H1 (cell line): ENCODE data around the gene ZNF490. TPM values are rescaled to one million over a fixed set of nuclear protein-coding genes. Genes with fewer than 3 reads are reported as not detected.

ENCODE experiments used
- CTCF ChIA-PET: fragments of 300-600 bp; sonication (Branson Sonifier 250); formaldehyde crosslinking; loops from one replicate; lab custom pipeline; 2021; ENCODE audit not compliant: partially characterized antibody; lab: Charles Lee
- POLR2A ChIA-PET: fragments of 300-600 bp; sonication (Branson Sonifier 250); formaldehyde crosslinking; loops from one replicate; lab custom pipeline; 2021; ENCODE audit warnings: inconsistent platforms; ENCODE audit not compliant: partially characterized antibody; lab: Charles Lee
- DNase-seq, 2 experiments: peaks; one replicate each; pipeline versions ENCODE4 v3.0.0 to v3.0.0-alpha.2; 2010 to 2022; ENCODE audit warnings: low spot score in 2 of 2, low read depth in 1 of 2, mixed read lengths in 1 of 2
- FAIRE-seq: peaks from 2 replicates; lab custom pipeline; 2011; peaks lifted over from hg19 to GRCh38; lab: Jason Lieb, UNC
- H2AFZ ChIP-seq: 2 replicates; pipeline ENCODE4 v1.8.1; 2012; ENCODE audit warnings: low read length, inconsistent platforms
- H2AK5ac ChIP-seq: 2 replicates; pipeline ENCODE4 v1.6.1; 2013; ENCODE audit warnings: low read depth, low read length
- H2BK120ac ChIP-seq: replicated peaks from 2 replicates; pipeline ENCODE3; 2013; ENCODE audit warnings: low read depth, low read length, inconsistent platforms
- H2BK12ac ChIP-seq: 2 replicates; pipeline ENCODE4 v1.6.1; 2013; ENCODE audit warnings: low read depth, low read length
- H2BK15ac ChIP-seq: 2 replicates; pipeline ENCODE4 v1.6.1; 2013; ENCODE audit warnings: low read length
- H2BK20ac ChIP-seq: 2 replicates; pipeline ENCODE4 v1.6.1; 2013; ENCODE audit warnings: low read length
- H2BK5ac ChIP-seq: 2 replicates; pipeline ENCODE4 v1.6.1; 2013; ENCODE audit warnings: low read depth, low read length
- H3K14ac ChIP-seq: 2 replicates; pipeline ENCODE4 v1.6.1; 2013; ENCODE audit warnings: inconsistent platforms; ENCODE audit not compliant: insufficient read length
- H3K18ac ChIP-seq: 2 replicates; pipeline ENCODE4 v1.6.1; 2013; ENCODE audit warnings: low read length; ENCODE audit errors: extremely low read depth
- H3K23ac ChIP-seq: 2 replicates; pipeline ENCODE4 v1.6.1; 2013; ENCODE audit warnings: inconsistent platforms; ENCODE audit not compliant: insufficient read length
- H3K23me2 ChIP-seq: 2 replicates; pipeline ENCODE4 v1.6.1; 2013; ENCODE audit warnings: low read depth, low read length
- H3K27ac ChIP-seq: 2 replicates; pipeline ENCODE4 v1.6.1; 2011; ENCODE audit warnings: low read depth, low read length, inconsistent platforms
- H3K27me3 ChIP-seq, 4 experiments: replicated peaks in 1 of 4; 1 replicate in 1 of 4; 2 replicates in 3 of 4; pipeline versions ENCODE4 v1.6.1 to v1.8.1; 2011 to 2013; ENCODE audit warnings: low read length in 3 of 4, mild to moderate bottlenecking in 3 of 4, inconsistent platforms in 2 of 4, mixed read lengths in 2 of 4, moderate library complexity in 1 of 4; ENCODE audit not compliant: control insufficient read depth in 3 of 4, insufficient read depth in 3 of 4; ENCODE audit errors: extremely low read depth in 1 of 4
- H3K36me3 ChIP-seq, 4 experiments: 2 replicates each; pipeline versions ENCODE4 v1.6.1 to v1.8.1; 2011 to 2013; ENCODE audit warnings: mild to moderate bottlenecking in 4 of 4, low read length in 3 of 4, moderate library complexity in 2 of 4, control low read depth in 1 of 4, inconsistent platforms in 1 of 4; ENCODE audit not compliant: insufficient read depth in 4 of 4, control insufficient read depth in 2 of 4
- H3K4ac ChIP-seq: replicated peaks from 2 replicates; pipeline ENCODE3; 2013; ENCODE audit warnings: low read length, low read depth, mixed read lengths, inconsistent platforms; ENCODE audit not compliant: insufficient read length
- H3K4me1 ChIP-seq, 4 experiments: replicated peaks in 1 of 4; 1 replicate in 1 of 4; 2 replicates in 3 of 4; pipeline versions ENCODE4 v1.6.1 to v1.8.1; 2011 to 2013; ENCODE audit warnings: low read length in 3 of 4, inconsistent platforms in 2 of 4, mixed read lengths in 1 of 4; ENCODE audit not compliant: insufficient read depth in 4 of 4, control insufficient read depth in 3 of 4
- H3K4me2 ChIP-seq, 2 experiments: 2 replicates each; pipeline versions ENCODE4 v1.6.1 to v1.8.1; 2011 to 2013; ENCODE audit warnings: low read depth in 2 of 2, low read length in 2 of 2, control low read depth in 1 of 2, inconsistent platforms in 1 of 2, mild to moderate bottlenecking in 1 of 2; ENCODE audit not compliant: insufficient read depth in 1 of 2
- H3K4me3 ChIP-seq, 4 experiments: fragments of 200-600, 300-600 bp in 1 of 4; sonication (generic), shearing (Covaris generic), sonication (Bioruptor Twin) in 1 of 4; 2 replicates each; pipeline versions ENCODE4 v1.5.1 to v1.8.1; 2011 to 2016; ENCODE audit warnings: low read length in 4 of 4, low read depth in 3 of 4, control low read depth in 2 of 4, inconsistent platforms in 2 of 4, mild to moderate bottlenecking in 2 of 4, mixed read lengths in 1 of 4, moderate library complexity in 1 of 4; ENCODE audit not compliant: insufficient read depth in 2 of 4; ENCODE audit errors: extremely low read depth in 1 of 4
- H3K56ac ChIP-seq: replicated peaks from 2 replicates; pipeline ENCODE3; 2013; ENCODE audit warnings: low read depth, mild to moderate bottlenecking, mixed read lengths, low read length, inconsistent platforms; ENCODE audit not compliant: insufficient read length
- H3K79me1 ChIP-seq: 2 replicates; pipeline ENCODE4 v1.6.1; 2013; ENCODE audit warnings: low read depth, low read length, control low read depth
- H3K79me2 ChIP-seq, 2 experiments: 2 replicates each; pipeline versions ENCODE4 v1.6.1 to v1.8.1; 2012 to 2013; ENCODE audit warnings: low read length in 2 of 2, mild to moderate bottlenecking in 2 of 2, inconsistent platforms in 1 of 2; ENCODE audit not compliant: insufficient read depth in 2 of 2, control insufficient read depth in 1 of 2
- H3K9ac ChIP-seq, 4 experiments: replicated peaks in 1 of 4; 1 replicate in 1 of 4; 2 replicates in 3 of 4; pipeline versions ENCODE4 v1.6.1 to v1.8.1; 2011 to 2013; ENCODE audit warnings: low read depth in 3 of 4, low read length in 3 of 4, control low read depth in 2 of 4, mild to moderate bottlenecking in 2 of 4, moderate library complexity in 2 of 4, inconsistent platforms in 1 of 4; ENCODE audit errors: extremely low read depth in 1 of 4
- H3K9me3 ChIP-seq, 2 experiments: 2 replicates each; pipeline versions ENCODE4 v1.6.1 to v1.8.1; 2012 to 2013; ENCODE audit warnings: mild to moderate bottlenecking in 2 of 2, moderate library complexity in 2 of 2, control low read depth in 1 of 2, inconsistent platforms in 1 of 2, low read depth in 1 of 2, low read length in 1 of 2, mixed read lengths in 1 of 2; ENCODE audit not compliant: insufficient read depth in 2 of 2
- H4K20me1 ChIP-seq, 2 experiments: replicated peaks in 1 of 2; 2 replicates each; pipeline versions ENCODE3 to v1.8.1; 2011 to 2013; ENCODE audit warnings: inconsistent platforms in 2 of 2, low read length in 2 of 2, mild to moderate bottlenecking in 1 of 2; ENCODE audit not compliant: insufficient read depth in 2 of 2, control insufficient read depth in 1 of 2
- H4K5ac ChIP-seq: 2 replicates; pipeline ENCODE4 v1.6.1; 2013; ENCODE audit warnings: low read length, low read depth, mixed read lengths, inconsistent platforms; ENCODE audit not compliant: insufficient read length
- H4K8ac ChIP-seq: 2 replicates; pipeline ENCODE4 v1.8.0; 2013; ENCODE audit warnings: mild to moderate bottlenecking, moderate library complexity, low read length, inconsistent platforms; ENCODE audit not compliant: insufficient read depth; ENCODE audit errors: extremely low read depth
- H4K91ac ChIP-seq: replicated peaks from 2 replicates; pipeline ENCODE3; 2013; ENCODE audit warnings: low read length, mixed read lengths, inconsistent platforms; ENCODE audit not compliant: insufficient read length
- ATF3 ChIP-seq: IDR thresholded peaks from 2 replicates; pipeline ENCODE4 v1.6.1; 2011; ENCODE audit warnings: low read depth, mild to moderate bottlenecking, low read length; ENCODE audit not compliant: insufficient read depth
- CREB1 ChIP-seq: IDR thresholded peaks from 2 replicates; pipeline ENCODE4 v1.6.1; 2012; ENCODE audit warnings: inconsistent platforms
- HDAC6 ChIP-seq: IDR thresholded peaks from one replicate; pipeline ENCODE4 v1.7.1; 2012; ENCODE audit warnings: low read depth, mild to moderate bottlenecking, inconsistent platforms, low read length, moderate library complexity
- MAFK ChIP-seq: IDR thresholded peaks from 2 replicates; pipeline ENCODE4 v1.6.1; 2012; ENCODE audit warnings: low read depth, mild to moderate bottlenecking, improper control_type of control experiment, low read length
- POU5F1 ChIP-seq: IDR thresholded peaks from 2 replicates; pipeline ENCODE4 v1.6.1; 2011; ENCODE audit warnings: low read depth, mild to moderate bottlenecking, low read length, moderate library complexity
- SIRT6 ChIP-seq: IDR thresholded peaks from one replicate; pipeline ENCODE4 v1.7.1; 2012; ENCODE audit warnings: low read length, inconsistent platforms
- SRF ChIP-seq: IDR thresholded peaks from 2 replicates; pipeline ENCODE4 v1.6.1; 2011; ENCODE audit warnings: mild to moderate bottlenecking, low read depth, low read length, moderate library complexity
- TAF7 ChIP-seq: optimal IDR thresholded peaks from 2 replicates; pipeline ENCODE3; 2011; ENCODE audit warnings: low read depth, mild to moderate bottlenecking, inconsistent platforms, low read length, moderate library complexity, borderline replicate concordance
- WGBS, 2 experiments: shearing (Covaris generic) in 1 of 2; methylation state at CpG; one replicate each; pipeline versions ENCODE4 v1.1.6 to v1.1.7; 2013 to 2015; ENCODE audit warnings: low lambda C conversion rate in 2 of 2, mixed read lengths in 2 of 2, inconsistent platforms in 1 of 2, low coverage in 1 of 2, missing lambda C conversion rate in 1 of 2; ENCODE audit not compliant: insufficient replicate concordance in 2 of 2, insufficient coverage in 1 of 2, insufficient read length in 1 of 2; ENCODE audit errors: extremely low coverage in 1 of 2, missing lambda C conversion rate in 1 of 2; 5-methylcytosine and 5-hydroxymethylcytosine counted together
- polyA plus RNA-seq, 7 experiments: library from polyadenylated mRNA; depleted of rRNA in 3 of 7; stranded (reverse) in 5 of 7; unstranded in 2 of 7; fragments of >200 nt in 5 of 7; fragments of 200-250 nt in 2 of 7; gene quantifications; 1 replicate in 5 of 7; 2 replicates in 1 of 7; 4 replicates in 1 of 7; pipeline versions ENCODE4 v1.2.1 to v1.2.3, GENCODE V29; 2011 to 2013; ENCODE audit warnings: missing spikeins in 2 of 7, mixed read lengths in 2 of 7
- total RNA-seq: library from RNA; stranded (reverse); fragmentation: NEBNext Ultra II Directional; extraction: Animal tissue kit (Norgen Biotek cat#: 25700); gene quantifications from 2 replicates; pipeline ENCODE4 v1.2.1, GENCODE V29; 2021
- TF ChIP-seq, protein P1 (sequence below): IDR thresholded peaks from 2 replicates; pipeline ENCODE4 v1.6.1; 2012; ENCODE audit warnings: inconsistent platforms

ZNF490 gene
- total and polyA plus RNA-seq, 2 of the 8 experiments (the other 6 are each of a cell fraction or from before 2014, with no cell fraction given), result 1.7 to 9.0 TPM

DNA sequence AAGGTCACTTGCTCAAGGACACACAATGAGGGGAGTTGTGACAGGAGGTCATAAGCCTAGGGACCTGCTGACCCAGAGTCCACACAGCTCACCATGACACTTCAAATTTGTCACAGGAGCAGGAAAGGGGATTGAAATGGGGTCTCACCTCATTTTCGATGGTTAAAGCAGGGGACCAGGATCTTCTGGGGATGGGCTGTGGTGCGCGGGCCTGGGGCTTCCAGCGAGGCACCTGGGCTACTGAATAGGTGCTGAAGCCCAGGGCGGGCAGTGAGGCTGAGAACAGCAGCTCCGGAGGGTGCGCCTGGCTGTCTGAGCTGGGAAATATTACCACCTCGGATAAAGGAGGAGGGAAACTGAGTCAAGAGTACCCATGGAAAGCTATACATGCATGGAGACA is 44.9 kb upstream of the ZNF490 start:
- Histone ChIP-seq H3K23me2 (no peaks in the 10 kb centered on the region), H3K23ac (no peak overlapping the region), H2AK5ac (no peak overlapping the region), H3K79me1 (no peaks in the 10 kb centered on the region), H4K8ac (no peak overlapping the region), H4K5ac (no peak overlapping the region), H3K18ac (no peak overlapping the region), H3K36me3 (peaks cover 3 to 26% (median 7%) of the 10 kb centered on the region in 4 experiments; a peak in 6 of 8 replicates), H3K14ac (no peak overlapping the region), H3K4me1 (peaks cover 0 to 6% (median 3%) of the 10 kb centered on the region in 4 experiments; a peak in 5 of 7 replicates), H3K79me2 (no peaks in the 10 kb centered on the region), H3K9me3 (no peaks in the 10 kb centered on the region), H3K4me2 (no peak overlapping the region), H4K91ac (no peak overlapping the region), H2BK5ac (no peak overlapping the region), H2BK120ac (no peak overlapping the region), H3K27me3 (no peaks in the 10 kb centered on the region), H3K56ac (no peak overlapping the region), H2AFZ (no peak overlapping the region), H2BK20ac (no peak overlapping the region), H4K20me1 (peaks cover 0 to 3% of the 10 kb centered on the region in 2 experiments), H2BK15ac (no peak overlapping the region), H2BK12ac (no peak overlapping the region), H3K4me3 (no peak overlapping the region), H3K4ac (no peak overlapping the region), H3K27ac (no peak overlapping the region), H3K9ac (no peak overlapping the region)
- DNase-seq (no peak), FAIRE-seq (no peak)
- ChIA-PET CTCF (interaction anchor here (0.5 to 1.7 kb wide), 6 partner anchors 9 to 96 kb away, joined by 3 to 10 read pairs (median 4); partner anchors contain the start of gene FBXW9), POLR2A (interaction anchor here (1.7 kb wide), 1 partner anchor 8 kb away, joined by 4 read pairs; no protein-coding TSS in a partner anchor)
- WGBS, 2 experiments, result 92% methylated on average over 8 of the region's 8 CpGs; no CpG with 5 or more reads in 1 of the 2 experiments
- TF ChIP-seq, protein P1, sequence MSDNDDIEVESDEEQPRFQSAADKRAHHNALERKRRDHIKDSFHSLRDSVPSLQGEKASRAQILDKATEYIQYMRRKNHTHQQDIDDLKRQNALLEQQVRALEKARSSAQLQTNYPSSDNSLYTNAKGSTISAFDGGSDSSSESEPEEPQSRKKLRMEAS, result no peak
- TF ChIP-seq HDAC6 (no peak), CREB1 (no peak), SRF (no peak), MAFK (no peak), ATF3 (no peak), POU5F1 (no peak), TAF7 (no peak), SIRT6 (no peak)
